ENCODE data around the gene PCDHGA1.
A peak's percentile ranks its signal among the peaks of the same experiment; 100 is the strongest.

PCDHGA1 gene

DNA sequence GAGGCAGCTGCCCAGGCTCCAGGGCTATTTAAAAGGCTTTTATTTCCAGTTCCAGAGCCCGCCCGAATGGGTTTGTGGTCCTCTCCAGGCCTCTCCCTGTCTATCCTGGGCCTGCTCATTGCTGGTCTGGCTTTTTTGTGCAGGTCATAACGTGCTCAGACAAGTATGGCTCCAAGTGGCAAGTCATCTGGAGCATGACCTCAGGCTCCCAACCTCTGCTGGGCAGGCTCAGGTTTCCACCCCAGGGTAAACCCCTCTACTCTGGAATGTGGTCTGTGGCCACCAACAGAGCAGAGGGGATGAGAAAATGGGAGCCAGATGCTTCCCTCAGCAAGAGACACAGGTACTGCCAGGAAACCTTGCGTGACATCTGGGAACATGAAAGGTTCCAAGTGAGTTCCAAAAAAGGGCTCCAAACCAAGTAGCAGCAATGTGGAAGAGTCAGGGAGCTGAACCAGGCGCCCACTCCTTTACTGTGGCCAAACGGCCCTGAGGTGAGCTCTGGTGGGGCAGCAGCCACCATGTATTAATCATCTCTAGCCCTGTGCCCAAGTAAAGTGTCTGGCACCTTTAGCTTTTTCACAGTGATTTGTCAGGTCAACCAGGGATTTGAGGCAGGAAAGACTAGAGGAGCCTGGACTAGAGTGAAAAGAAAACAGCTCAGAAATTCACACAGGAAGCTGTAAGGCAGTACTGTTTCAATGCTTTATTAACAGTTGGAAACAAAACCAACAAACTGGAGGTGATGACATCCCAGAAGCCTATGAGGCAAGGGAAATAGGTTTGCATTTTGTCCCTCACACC, 184.2 kb downstream of the PCDHGA1 start:
- peak; percentile 63 for DNase-seq (ENCODE audit: low spot score)

DNA sequence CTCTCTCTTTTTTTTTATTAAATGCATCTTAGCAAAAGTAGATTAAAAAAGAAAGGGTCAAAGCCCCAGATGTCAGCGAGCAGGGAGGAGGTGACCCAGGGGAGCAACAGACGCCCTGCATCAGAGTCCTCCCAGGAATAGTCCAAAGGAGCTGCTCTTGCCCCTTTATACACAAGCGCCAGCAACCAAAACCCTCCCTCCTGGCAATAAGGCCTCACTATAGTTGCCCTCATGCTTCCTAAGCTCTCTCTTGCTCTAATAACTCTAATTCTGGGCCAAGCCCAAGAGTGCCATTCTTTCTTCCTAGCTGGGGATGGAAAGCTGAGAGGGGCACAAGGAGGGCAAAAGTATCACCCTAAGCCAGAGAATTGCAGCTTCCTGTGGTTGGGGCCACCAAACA, 184.8 kb downstream of the PCDHGA1 start:
- no peak for DNase-seq (ENCODE audit: low spot score)

DNA sequence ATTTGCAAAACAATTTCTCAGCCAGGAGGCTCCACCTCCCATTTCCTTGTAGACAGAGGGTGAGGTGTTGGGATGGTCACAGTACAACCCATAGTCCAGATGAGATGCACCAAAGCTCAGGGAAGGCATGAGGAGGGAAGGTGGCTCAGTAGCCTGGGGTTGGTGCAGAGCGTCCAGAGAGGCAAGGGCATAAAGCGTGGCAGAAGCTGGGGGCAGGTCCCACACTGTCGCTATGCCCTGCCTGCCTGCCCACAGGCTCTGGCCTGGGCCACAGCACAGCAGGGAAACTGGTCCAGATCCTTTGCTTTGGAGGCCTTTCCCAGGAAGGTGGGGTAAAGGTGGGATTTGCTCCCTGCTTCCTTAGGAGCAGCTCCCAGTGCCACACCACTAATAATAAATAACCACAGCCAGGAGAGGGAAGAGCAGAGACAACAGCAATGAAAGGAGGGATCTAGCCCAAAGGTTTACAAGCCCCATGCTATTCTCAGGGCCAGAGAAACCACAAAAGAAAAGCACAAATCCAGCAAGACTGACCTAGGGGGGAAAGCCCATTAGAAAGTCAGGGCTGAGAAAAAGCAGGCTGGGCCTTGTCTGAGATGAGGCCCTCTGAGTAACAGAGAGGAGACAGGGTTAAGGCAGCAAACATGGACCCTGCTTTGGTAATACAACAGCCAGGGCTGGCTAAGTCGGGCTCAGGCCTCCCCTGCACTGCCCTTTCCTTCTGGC, 185.8 kb downstream of the PCDHGA1 start:
- DNase-seq (ENCODE audit: low spot score) = no peak

DNA sequence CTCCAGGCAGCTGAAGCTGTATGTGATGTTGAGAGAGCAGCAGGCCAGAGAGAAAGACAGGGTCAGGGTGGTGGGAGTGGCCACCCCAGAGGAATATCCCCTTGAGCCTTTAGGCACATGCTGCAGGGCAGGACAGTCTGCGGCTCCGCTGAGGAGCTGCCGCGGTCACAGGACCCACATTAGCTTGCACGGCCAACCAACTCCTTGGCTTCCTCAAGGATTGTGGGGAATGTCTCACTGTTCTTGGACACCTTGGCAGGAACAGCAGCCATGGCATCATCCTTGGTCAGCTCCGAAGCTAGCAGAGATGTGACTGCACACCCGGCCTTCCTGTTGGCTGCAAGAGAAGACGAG, 186.3 kb downstream of the PCDHGA1 start:
- peak; percentile 64 for DNase-seq (ENCODE audit: low spot score)

DNA sequence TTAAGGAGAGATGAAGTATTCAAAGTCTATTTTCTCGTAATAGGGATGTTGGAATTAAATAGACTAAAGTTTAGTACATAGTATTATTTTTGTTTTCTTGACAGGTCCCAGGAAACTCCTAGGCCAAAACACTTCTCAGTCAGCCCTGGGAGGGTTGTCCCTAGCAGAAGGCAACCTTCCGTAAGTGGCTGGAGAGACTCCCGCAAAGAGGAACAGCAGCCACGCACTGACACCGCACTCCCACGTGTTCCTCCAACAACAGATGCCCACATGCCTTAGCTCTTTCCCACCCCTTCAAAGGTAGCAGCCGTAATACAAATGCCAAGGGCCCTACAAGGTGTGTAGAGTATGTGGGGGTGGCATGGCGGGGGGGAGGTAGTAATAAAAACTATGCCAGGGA, 187.0 kb downstream of the PCDHGA1 start:
- DNase-seq (ENCODE audit: low spot score) = no peak

DNA sequence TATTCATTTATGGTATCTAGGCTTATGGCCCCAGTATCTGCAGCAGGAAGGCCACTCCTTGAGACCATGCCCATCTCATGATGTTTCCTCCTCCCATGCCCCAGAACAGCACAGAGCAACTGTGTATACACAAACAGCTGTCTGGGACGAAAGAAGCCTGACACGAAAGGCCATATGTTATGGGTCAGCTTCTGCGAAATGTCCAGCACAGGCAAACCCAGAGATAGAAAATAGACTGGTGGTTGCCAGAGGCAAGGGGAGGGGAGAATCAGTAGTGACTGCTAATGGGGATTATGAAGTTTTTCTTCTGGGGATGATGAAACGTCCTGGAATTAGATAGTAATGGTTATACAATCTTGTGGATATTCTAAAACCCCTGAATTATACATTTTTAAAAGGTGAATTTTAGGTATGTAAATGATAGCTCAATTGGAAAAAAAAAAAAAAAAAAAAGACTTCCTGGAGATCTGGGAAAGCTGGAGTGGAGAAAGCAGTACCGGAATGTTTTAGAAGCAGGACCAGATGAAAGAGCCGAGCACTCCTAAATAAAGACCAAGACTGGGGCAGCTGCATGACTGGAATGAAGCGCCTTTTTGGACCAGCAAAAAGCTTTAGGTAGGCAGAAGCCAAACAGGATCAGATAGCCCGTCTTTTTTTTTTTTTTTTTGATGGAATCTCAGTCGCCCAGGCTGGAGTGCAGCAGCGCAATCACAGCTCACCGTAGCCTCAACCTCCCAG, 187.7 kb downstream of the PCDHGA1 start:
- DNase-seq (ENCODE audit: low spot score) = peak; percentile 21

DNA sequence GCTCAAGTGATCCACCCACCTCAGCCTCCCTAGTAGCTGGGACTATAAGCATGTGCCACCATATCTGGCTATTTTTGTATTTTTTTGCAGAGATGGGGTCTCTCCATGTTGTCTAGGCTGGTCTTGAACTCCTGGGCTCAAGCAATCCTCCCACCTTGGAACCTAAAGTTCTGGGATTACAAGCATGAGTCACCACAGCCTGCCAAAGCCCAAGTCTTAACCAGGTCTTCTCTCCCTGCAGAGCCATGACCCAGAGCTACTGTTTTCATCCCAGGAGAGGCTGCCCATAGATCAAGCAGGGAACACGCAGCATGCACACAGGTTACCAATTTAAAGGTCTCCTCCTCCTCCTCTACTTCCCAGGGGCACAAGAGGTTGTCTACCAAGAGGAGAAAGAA, 188.3 kb downstream of the PCDHGA1 start:
- DNase-seq (ENCODE audit: low spot score) = no peak

DNA sequence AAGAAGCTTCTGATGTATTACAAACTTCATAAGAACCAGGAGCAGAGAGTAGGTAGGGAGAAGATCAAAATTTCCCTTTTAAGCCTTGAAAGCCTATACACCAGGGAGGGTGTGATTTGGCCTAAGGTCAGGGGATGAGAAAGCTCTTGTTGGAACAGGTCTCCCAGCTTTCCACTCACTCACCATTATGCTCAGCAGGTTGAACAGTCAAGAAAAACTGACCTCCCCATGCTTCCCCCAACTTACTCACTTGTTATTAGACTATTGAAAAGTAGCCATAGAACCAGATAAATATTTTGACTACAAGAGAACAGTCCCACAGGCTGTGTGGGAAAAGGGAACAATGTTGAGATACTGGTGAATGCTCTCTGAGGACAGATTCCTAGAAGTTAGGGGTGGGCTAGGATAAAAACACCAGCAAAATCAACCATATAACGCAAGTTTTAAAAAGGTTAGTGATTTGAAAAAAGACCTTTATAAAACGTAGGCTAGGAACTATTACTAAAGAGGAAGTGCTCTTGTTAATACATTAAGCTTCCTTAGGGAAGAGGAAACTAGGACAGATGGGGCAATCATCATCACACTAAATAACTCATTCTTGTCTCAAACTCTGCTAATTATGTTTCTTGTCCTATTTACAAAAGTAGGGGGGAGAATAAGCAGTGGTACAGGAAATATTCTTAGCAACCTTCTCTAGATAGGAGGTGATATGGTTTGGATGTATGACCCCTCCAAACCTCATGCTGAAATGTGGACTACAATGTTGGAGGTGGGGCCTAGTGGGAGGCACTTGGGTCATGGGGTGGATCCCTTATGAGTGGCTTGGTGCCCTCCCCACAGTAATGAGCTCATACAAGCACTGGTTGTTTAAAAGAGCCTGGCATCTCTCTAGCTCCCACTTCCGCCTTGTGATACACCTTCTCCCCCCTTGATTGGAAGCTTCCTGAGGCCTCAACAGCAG, 189.6 kb downstream of the PCDHGA1 start:
- DNase-seq (ENCODE audit: low spot score) = no peak

DNA sequence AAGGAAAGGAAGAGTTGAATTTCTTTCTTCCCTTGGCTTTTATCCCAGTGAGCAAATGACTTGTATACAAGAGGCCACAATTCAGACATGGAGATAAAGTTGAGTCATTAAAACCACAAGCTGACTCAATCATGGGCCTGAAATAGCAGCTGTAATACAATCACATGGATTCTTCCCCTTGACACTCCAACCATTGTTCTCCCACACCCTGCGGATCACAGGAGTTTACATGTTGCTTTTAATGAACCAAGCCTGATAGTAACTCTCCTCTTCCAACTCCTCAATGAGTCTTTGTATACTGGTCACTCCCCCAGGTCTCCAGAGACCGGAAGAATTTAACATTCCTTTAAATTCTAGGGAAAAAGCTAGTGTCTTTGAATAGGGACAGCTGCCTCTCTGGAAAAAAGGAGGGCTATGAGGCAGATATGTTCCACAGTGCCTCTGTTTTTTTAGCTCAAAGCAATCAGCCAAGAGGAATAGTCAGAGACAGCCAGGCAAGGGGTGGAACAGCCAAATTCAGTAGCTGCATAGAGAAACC, 191.0 kb downstream of the PCDHGA1 start:
- DNase-seq (ENCODE audit: low spot score) = peak; percentile 82

DNA sequence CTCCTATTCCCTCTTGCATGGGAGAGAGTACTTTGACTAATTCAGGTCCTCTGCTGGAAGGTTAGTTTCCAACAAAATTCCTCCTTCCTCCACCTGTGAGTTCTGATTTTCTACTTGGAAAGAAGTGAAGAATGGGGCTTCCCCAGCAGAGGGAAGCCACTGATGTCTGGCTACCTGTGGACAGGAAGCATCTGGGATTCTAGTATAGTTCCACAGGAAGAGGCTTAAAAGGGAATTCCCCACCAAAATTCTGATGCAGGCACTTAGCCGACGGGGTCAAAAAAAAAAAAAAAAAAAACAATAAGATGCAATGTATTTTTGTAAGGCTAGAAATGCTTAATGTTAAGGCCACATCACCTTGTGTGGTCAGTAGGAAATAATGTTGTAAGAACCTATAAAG, 192.0 kb downstream of the PCDHGA1 start:
- DNase-seq (ENCODE audit: low spot score) = no peak

DNA sequence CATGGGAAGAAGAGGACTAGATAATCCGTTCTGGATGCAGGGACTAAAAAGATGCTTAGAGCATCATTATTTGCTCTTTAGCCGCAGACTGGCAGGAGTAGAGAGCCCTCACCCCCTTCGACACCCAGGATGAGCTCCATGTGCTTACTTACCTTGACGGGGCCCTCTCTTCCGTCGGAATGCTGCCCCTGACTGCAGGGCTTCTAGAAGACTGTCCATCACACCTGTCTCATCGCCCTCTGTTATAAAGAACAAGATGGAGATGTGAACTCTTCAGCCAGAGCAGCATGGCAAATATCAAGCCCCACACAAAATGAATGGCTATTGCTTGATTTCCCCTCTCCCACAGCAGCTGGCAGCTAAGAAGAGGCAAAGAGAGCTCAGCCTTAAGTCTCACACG, 193.7 kb downstream of the PCDHGA1 start:
- no peak for DNase-seq (ENCODE audit: low spot score)

DNA sequence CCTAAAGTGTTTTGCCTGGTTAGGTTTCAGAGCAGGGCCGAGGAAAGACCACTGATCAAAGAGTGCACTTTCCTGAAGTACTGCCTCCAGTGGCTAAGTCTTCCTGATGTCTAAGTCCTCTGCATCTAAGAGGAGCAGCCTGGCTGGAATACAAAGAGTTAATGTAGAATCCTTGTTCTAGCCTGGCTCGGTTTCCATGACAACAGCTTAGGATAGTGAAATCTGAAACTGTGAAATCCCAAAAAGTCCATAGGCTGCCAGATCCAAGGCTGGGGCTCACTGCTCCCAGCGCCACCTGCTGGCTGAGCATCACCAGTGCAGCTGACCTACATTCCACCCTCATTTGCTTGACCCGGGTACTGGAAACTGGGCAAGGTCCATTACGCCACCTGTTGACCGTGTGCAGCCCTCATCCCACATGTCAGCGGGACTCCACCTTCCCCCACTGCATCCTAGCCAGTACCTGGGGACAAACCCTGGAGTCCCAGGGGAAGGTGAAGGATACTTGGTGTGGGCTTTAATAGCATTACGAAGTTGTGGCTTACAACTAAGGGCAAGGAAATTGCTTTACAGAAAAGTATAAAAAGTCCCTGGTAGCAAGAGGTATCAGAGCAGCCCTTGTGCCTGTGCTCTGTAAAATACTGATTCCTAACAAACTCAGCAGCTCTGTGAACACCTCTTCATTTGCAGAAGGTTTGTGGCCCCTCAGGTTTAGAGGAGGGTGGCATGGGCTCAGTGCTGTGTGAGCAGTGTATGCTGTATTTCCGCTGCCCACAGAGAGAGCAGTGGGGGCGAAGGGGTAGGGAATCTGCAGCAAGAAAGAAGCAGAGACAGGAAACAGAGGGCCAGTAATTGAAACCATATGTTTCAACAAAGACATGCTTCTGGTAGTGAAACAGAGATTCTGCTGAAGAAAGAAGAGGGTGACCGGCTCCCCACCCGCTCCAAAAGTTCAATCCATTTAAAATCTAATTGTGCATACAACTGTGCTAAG, 194.6 kb downstream of the PCDHGA1 start:
- peak; percentile 88 for DNase-seq (ENCODE audit: low spot score)

DNA sequence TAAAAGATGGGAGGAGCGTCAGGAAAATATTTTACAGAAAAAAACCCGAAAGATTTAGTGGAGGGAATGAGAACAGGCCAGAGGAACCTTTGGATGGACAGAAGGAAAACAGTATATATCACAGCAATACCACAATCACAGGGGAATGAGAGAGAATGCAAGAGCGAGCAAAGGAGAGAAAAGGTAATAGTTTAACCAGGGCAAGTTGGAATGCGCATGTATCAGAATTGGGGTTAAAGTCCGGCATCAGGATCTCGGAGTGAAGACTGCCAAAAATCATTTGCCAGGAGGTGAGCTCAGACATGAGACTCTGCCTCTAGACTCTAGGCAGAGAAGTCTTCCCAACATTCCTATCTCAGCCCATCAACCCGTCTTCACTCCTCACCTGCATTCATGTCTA, 195.3 kb downstream of the PCDHGA1 start:
- DNase-seq (ENCODE audit: low spot score) = no peak

DNA sequence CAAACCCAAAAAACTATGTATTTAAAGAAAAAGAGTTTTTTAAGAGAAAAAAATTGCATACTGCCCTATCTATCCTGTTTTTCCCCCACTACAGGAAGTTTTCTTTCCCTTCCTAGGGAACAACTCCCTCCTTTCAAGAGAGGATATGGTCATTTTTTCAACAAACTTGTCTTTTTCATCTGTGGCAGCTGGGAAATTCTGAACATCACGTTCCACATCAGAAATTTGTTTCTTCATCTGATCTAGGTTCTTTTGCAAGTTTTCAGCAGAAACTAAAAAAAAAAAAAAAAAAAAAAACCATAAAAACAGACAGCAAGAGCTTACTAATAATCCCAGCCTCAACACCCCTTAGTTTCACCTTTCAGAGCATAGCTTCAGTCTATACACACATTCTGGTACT, 197.1 kb downstream of the PCDHGA1 start:
- no peak for DNase-seq (ENCODE audit: low spot score)

DNA sequence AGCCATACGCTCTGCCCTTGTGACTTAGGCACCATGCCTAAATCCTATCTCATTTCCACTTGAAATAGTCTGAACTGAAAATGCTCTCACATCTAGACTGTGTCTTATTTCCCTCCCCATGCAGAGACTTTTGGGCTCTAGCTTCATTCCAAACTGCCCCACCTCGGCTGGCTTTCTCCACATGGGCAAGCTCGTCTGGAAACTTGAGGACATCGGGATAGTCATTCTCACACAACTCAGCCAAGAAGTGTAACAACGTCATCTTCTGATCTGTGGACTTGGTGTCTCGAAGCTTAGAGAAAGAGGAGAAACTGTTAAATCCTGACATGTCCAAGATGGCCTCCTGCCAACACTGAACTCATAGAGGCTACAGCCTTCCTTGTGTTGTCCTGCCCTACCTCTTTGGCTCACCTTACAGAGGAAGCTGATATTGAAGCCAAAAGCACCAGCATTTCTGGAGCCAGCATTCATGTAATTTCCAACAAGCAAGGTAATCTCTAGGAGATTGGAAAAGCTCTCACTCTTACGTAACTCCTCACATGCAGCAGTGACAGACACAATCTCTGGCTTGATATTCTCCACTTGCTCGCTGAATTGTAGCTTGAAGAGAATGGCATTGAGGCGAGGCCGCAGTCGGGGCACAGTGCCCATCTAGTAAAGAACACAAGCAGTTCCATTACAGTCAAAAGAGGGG, 198.1 kb downstream of the PCDHGA1 start:
- DNase-seq (ENCODE audit: low spot score) = peak; percentile 48

DNA sequence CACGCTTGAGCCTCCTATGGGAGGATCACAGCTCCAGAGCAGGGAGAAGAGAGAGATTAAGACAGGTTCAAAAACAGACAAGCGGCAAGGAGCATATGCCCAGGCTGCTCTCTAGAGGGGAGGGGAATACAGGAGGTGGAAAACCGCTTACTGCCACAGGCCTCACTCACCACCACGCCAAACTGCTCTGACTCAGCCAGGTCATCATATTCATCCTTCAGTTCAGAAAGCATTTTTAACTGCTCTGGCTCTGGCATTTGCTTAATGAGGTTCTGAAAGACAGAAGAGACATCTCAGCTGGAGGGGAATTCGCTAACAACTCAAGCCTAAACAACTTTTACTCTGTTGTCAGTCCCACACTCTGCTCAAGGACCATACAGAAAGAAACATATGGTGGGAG, 198.7 kb downstream of the PCDHGA1 start:
- DNase-seq (ENCODE audit: low spot score) = peak; percentile 74

DNA sequence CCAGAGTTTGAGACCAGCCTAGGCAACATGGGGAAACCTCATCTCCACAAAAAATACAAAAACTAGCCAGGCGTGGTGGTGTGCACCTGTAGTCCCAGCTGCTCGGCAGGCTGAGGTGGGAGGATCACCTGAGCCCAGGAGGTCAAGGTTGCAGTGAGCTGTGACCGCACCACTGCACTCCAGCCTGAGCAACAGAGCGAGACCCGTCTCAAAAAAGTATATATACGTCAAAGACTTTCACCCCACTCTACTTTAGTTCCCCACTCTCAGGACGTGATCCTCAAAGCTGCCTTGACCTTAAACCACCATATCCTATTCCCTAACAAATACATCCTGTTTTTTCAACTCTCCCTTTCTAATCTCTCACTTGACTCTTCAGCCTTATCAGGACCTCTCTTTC, 199.6 kb downstream of the PCDHGA1 start:
- no peak for DNase-seq (ENCODE audit: low spot score)

DNA sequence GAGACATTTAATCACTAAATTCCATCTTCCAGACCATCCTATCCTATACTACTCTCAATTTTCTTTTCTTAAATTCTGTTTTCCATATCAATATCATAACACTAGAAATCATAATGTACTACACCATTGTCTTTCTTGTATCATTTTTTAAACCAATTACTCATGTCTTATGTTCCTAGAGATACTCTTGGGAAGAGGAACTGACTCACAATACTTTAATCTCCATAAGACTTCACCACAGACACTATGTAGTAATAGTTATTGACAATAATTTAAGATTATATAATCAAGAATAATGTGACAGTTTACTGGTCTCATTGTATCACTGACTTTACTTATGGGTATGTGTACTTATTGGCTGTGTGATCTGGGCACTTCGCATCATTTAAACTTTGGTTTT, 202.4 kb downstream of the PCDHGA1 start:
- no peak for DNase-seq (ENCODE audit: low spot score)

DNA sequence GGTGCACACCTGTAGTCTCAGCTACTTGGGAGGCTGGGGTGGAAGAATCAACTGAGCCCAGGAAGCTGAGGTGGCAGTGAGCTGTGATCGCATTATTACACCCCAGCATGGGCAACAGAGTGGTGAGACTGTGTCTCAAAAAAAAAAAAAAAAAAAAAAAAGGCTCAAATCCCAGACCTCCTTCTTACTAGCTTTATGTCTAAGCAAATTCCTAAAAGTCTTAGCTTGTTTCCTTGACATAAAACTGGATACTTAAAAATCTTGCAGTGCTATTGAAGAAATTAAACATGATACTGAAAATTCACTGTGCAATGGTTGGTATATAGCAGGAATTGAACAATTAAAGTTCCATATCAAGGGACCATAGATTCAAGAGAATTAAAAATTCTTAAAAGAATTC, 203.6 kb downstream of the PCDHGA1 start:
- peak; percentile 16 for DNase-seq (ENCODE audit: low spot score)

Data from GM03348 (cell line).